PC-3 (cell line): ENCODE data around the gene CNKSR3. TPM values are rescaled to one million over a fixed set of nuclear protein-coding genes. Genes with fewer than 3 reads are reported as not detected.

Source experiments
- ATAC-seq: fragments of 200-7000 bp; cut with Tn5 transposase; 2 replicates; pipeline ENCODE4 v1.9.1; 2020; ENCODE audit warnings: mild to moderate bottlenecking, moderate library complexity
- BruUV-seq: library from RNA; stranded (reverse); fragments of 400-500 nt; replicated peaks from 2 replicates; lab custom pipeline; 2021; lab: Mats Ljungman, UMichigan
- CTCF ChIA-PET: fragments of 300-600 bp; sonication (Branson Sonifier 250); formaldehyde crosslinking; loops from one replicate; lab custom pipeline; 2022; ENCODE audit warnings: antibody characterized with exemption; lab: Charles Lee
- POLR2A ChIA-PET: fragments of 300-600 bp; sonication (Branson Sonifier 250); formaldehyde crosslinking; loops from one replicate; lab custom pipeline; 2022; ENCODE audit warnings: antibody characterized with exemption; ENCODE audit not compliant: unreplicated experiment; lab: Charles Lee
- DNase-seq: peaks from one replicate; pipeline ENCODE4 v3.0.0-alpha.2; 2015
- H2AFZ ChIP-seq: fragments of 300-600 bp; sonication (generic); 2 replicates; pipeline ENCODE4 v1.6.0; 2016; ENCODE audit warnings: antibody characterized with exemption, low read length
- H3F3A ChIP-seq: fragments of 300-600 bp; sonication (generic); one replicate; pipeline ENCODE4 v1.6.0; 2017; ENCODE audit warnings: antibody characterized with exemption, low read length, control low read depth, mild to moderate bottlenecking; ENCODE audit not compliant: unreplicated experiment
- H3K27ac ChIP-seq: fragments of 300-600 bp; sonication (generic); 2 replicates; pipeline ENCODE4 v1.5.1; 2016; ENCODE audit warnings: mild to moderate bottlenecking, low read length
- H3K27me3 ChIP-seq: fragments of 300-600 bp; sonication (generic); 2 replicates; pipeline ENCODE4 v1.6.1; 2016; ENCODE audit warnings: low read length, mixed read lengths
- H3K36me3 ChIP-seq: fragments of 300-600 bp; sonication (generic); 2 replicates; pipeline ENCODE4 v1.6.1; 2016; ENCODE audit warnings: low read depth, mixed run types, low read length, mixed read lengths
- H3K4me1 ChIP-seq: fragments of 300-600 bp; sonication (generic); 2 replicates; pipeline ENCODE4 v1.5.1; 2016; ENCODE audit warnings: low read length; ENCODE audit not compliant: insufficient read depth
- H3K4me2 ChIP-seq: fragments of 300-600 bp; sonication (generic); 2 replicates; pipeline ENCODE4 v1.6.0; 2016; ENCODE audit warnings: low read length
- H3K4me3 ChIP-seq: fragments of 300-600 bp; sonication (generic); 2 replicates; pipeline ENCODE4 v1.5.1; 2016; ENCODE audit warnings: mild to moderate bottlenecking, low read length, mixed read lengths
- H3K79me2 ChIP-seq: fragments of 300-600 bp; sonication (generic); 2 replicates; pipeline ENCODE4 v1.6.1; 2017; ENCODE audit warnings: low read length, mixed read lengths
- H3K9ac ChIP-seq: fragments of 300-600 bp; sonication (generic); 2 replicates; pipeline ENCODE4 v1.6.0; 2016; ENCODE audit warnings: mild to moderate bottlenecking, low read length
- H3K9me2 ChIP-seq: fragments of 300-600 bp; sonication (generic); replicated peaks from 2 replicates; pipeline ENCODE4 v1.6.1; 2016; ENCODE audit warnings: mixed run types, low read length, mixed read lengths
- H3K9me3 ChIP-seq: fragments of 300-600 bp; sonication (generic); 2 replicates; pipeline ENCODE4 v1.6.1; 2016; ENCODE audit warnings: low read length, mixed read lengths
- H4K20me1 ChIP-seq: fragments of 300-600 bp; sonication (generic); 2 replicates; pipeline ENCODE4 v1.6.1; 2016; ENCODE audit warnings: low read length, mixed read lengths
- EZH2 ChIP-seq: fragments of 300-600 bp; sonication (generic); IDR thresholded peaks from one replicate; pipeline ENCODE4 v1.6.1; 2017; ENCODE audit warnings: antibody characterized with exemption, mild to moderate bottlenecking, low read length; ENCODE audit not compliant: unreplicated experiment
- EZH2phosphoT487 ChIP-seq: fragments of 300-600 bp; sonication (generic); IDR thresholded peaks from 2 replicates; pipeline ENCODE4 v1.6.1; 2018; ENCODE audit warnings: mild to moderate bottlenecking, antibody characterized with exemption, low read length, borderline replicate concordance
- intact Hi-C: fragments of 100-400 bp; cut with micrococcal nuclease; formaldehyde crosslinking; loops from 2 replicates; pipeline ENCODE4 v1.9.0; 2023
- total RNA-seq: library from RNA; depleted of rRNA; stranded (reverse); fragments of >200 nt; gene quantifications from 2 replicates; pipeline ENCODE4 v1.2.3, GENCODE V29; 2014
- TF ChIP-seq, protein P1 (sequence below): fragments of 300-600 bp; sonication (generic); conservative IDR thresholded peaks from 2 replicates; pipeline ENCODE4 v1.5.1; 2017; ENCODE audit warnings: antibody characterized with exemption, low read depth, mild to moderate bottlenecking, low read length

Gene CNKSR3
- total RNA-seq, 1 experiment from 2014 or later = 3.2 TPM

DNA sequence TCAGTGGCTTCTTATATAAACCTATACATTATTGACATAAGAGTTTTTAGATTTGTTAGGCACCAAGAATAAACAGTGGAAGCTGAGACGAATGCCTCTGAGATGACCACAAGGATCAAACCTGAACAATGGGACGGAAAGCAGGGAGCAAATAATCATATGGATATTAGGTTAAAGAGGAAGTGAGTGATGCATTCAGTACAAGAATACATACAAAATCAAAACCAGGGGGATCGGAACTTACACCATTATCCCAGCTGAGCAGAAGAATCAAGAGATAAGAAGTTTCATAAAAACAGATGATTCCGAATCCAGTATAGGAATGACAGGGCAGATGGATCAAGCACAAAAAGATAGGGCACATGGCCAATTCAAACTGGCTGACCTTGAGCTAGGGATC is 21.9 kb upstream of the CNKSR3 start:
- no peak for ATAC-seq

DNA sequence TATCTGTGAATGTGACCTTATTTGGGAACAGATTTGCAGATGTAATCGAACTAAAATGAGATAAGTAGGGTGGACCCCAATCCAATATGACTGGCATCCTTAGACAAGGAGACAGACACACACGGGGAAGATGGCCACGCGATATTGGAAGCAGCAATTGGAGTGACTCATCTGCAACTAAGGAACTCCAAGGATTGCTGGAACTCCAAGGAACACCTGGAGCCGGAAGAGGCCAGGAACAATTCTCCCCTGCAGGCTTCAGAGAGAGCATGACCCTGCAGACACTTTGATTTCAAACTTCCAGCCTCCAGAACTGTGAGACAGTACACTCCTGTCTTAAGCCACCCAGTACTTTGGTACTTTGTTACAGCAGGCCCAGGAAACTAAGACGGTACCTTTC is 19.5 kb upstream of the CNKSR3 start:
- no peak for DNase-seq
- no peak overlapping the region for H3K27ac ChIP-seq
- TF ChIP-seq EZH2 = no peak
- TF ChIP-seq, protein P1, sequence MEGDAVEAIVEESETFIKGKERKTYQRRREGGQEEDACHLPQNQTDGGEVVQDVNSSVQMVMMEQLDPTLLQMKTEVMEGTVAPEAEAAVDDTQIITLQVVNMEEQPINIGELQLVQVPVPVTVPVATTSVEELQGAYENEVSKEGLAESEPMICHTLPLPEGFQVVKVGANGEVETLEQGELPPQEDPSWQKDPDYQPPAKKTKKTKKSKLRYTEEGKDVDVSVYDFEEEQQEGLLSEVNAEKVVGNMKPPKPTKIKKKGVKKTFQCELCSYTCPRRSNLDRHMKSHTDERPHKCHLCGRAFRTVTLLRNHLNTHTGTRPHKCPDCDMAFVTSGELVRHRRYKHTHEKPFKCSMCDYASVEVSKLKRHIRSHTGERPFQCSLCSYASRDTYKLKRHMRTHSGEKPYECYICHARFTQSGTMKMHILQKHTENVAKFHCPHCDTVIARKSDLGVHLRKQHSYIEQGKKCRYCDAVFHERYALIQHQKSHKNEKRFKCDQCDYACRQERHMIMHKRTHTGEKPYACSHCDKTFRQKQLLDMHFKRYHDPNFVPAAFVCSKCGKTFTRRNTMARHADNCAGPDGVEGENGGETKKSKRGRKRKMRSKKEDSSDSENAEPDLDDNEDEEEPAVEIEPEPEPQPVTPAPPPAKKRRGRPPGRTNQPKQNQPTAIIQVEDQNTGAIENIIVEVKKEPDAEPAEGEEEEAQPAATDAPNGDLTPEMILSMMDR = no peak
- H3K36me3 ChIP-seq = no peaks in the 10 kb centered on the region
- H3K4me1 ChIP-seq = no peaks in the 10 kb centered on the region
- no peak for ATAC-seq
- H4K20me1 ChIP-seq = no peaks in the 10 kb centered on the region
- H3K4me3 ChIP-seq = no peak overlapping the region
- H3K9ac ChIP-seq = no peak overlapping the region
- no peaks in the 10 kb centered on the region for H3K9me3 ChIP-seq
- H2AFZ ChIP-seq = no peak overlapping the region
- ChIA-PET POLR2A (no interaction called here), CTCF (no interaction called here)
- no peak overlapping the region for H3K4me2 ChIP-seq
- no peaks in the 10 kb centered on the region for H3K27me3 ChIP-seq
- BruUV-seq = no TSS peak
- no peaks in the 10 kb centered on the region for H3K9me2 ChIP-seq
- no peaks in the 10 kb centered on the region for H3K79me2 ChIP-seq
- H3F3A ChIP-seq = no peaks in the 10 kb centered on the region
- intact Hi-C loops = no loop called here

More for the DNA sequence above, 21.9 kb upstream of the CNKSR3 start:
- Histone ChIP-seq H3K4me1 (no peaks in the 10 kb centered on the region), H3K27ac (no peak overlapping the region), H2AFZ (no peak overlapping the region), H3K9ac (no peak overlapping the region), H3F3A (no peaks in the 10 kb centered on the region), H3K36me3 (no peaks in the 10 kb centered on the region), H3K4me3 (no peak overlapping the region), H3K9me3 (no peaks in the 10 kb centered on the region), H3K9me2 (no peaks in the 10 kb centered on the region), H3K27me3 (no peaks in the 10 kb centered on the region), H4K20me1 (no peaks in the 10 kb centered on the region), H3K4me2 (no peak overlapping the region), H3K79me2 (no peaks in the 10 kb centered on the region)
- CTCF ChIA-PET = no interaction called here
- BruUV-seq = no TSS peak
- TF ChIP-seq EZH2 = no peak
- TF ChIP-seq, protein P1 = no peak
- no peak for TF ChIP-seq EZH2phosphoT487
- intact Hi-C loops = no loop called here
- peak; percentile 53 for DNase-seq
- POLR2A ChIA-PET = interaction anchor here (0.6 kb wide), 1 partner anchor 258 kb away, joined by 4 read pairs; no protein-coding TSS in a partner anchor

DNA sequence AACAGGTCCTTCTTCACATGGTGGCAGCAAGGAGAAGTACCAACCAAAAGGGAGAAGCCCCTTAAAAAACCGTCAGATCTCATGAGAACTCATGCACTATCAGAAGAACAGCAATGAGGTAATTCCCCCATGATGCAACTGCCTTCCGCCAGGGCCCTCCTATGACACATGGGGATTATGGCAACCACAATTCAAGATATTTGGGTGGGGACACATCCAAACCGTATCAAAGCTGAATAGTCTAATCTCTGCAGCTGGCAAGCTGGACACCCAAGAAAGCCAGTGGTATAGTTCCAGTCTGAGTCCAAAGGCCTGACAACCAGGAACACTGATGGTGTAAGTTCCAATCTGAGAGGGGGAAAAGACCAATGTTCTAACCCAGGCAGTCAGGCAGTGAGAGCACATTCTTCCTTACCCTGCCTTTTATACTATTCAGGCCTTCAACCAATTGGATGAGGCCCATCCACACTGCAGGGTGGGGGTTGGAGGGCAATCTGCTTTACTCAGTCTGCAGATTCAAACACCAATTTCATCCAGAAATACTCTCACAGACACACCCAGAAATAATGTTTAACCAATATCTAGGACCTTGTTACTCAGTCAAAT is 17.9 kb upstream of the CNKSR3 start:
- H2AFZ ChIP-seq = no peak overlapping the region
- H3K4me3 ChIP-seq = no peak overlapping the region
- no peaks in the 10 kb centered on the region for H3K9me3 ChIP-seq
- H3K79me2 ChIP-seq = no peaks in the 10 kb centered on the region
- no peak overlapping the region for H3K27ac ChIP-seq
- H3K4me1 ChIP-seq = no peaks in the 10 kb centered on the region
- ChIA-PET POLR2A (no interaction called here), CTCF (no interaction called here)
- TF ChIP-seq EZH2 (no peak), EZH2phosphoT487 (no peak)
- TF ChIP-seq, protein P1 = no peak
- no peak overlapping the region for H3K4me2 ChIP-seq
- intact Hi-C loops = no loop called here
- no peaks in the 10 kb centered on the region for H3K27me3 ChIP-seq
- H4K20me1 ChIP-seq = no peaks in the 10 kb centered on the region
- H3K36me3 ChIP-seq = no peaks in the 10 kb centered on the region
- no peak overlapping the region for H3K9ac ChIP-seq
- H3F3A ChIP-seq = no peaks in the 10 kb centered on the region
- ATAC-seq (no peak), DNase-seq (no peak)
- no peaks in the 10 kb centered on the region for H3K9me2 ChIP-seq
- BruUV-seq = no TSS peak
